Ishikawa (cell line): Measurements from ENCODE around the gene CCDC154.

Experiments used
- CEBPB ChIP-seq: IDR thresholded peaks from 2 replicates; pipeline ENCODE4 v1.6.1; 2012
- CREB1 ChIP-seq: IDR thresholded peaks from 2 replicates; pipeline ENCODE4 v1.6.1; 2012; ENCODE audit warnings: low read depth
- EGR1 ChIP-seq: IDR thresholded peaks from 2 replicates; pipeline ENCODE4 v1.6.1; 2012
- EP300 ChIP-seq: IDR thresholded peaks from 2 replicates; pipeline ENCODE4 v1.6.1; 2012; ENCODE audit warnings: borderline replicate concordance
- FOXM1 ChIP-seq: IDR thresholded peaks from 2 replicates; pipeline ENCODE4 v1.6.1; 2012; ENCODE audit warnings: low read depth, borderline replicate concordance
- MAX ChIP-seq: IDR thresholded peaks from 2 replicates; pipeline ENCODE4 v1.6.1; 2012
- NFIC ChIP-seq: IDR thresholded peaks from 2 replicates; pipeline ENCODE4 v1.6.1; 2012
- RAD21 ChIP-seq: IDR thresholded peaks from 2 replicates; pipeline ENCODE4 v1.6.1; 2012; ENCODE audit warnings: low read depth
- TAF1 ChIP-seq: IDR thresholded peaks from 2 replicates; pipeline ENCODE4 v1.6.1; 2012; ENCODE audit warnings: low read depth, mild to moderate bottlenecking
- TCF12 ChIP-seq: IDR thresholded peaks from 2 replicates; pipeline ENCODE4 v1.6.1; 2012; ENCODE audit warnings: low read depth
- TEAD4 ChIP-seq: IDR thresholded peaks from 2 replicates; pipeline ENCODE4 v1.6.1; 2012
- USF1 ChIP-seq: IDR thresholded peaks from 2 replicates; pipeline ENCODE4 v1.6.1; 2012
- YY1 ChIP-seq: IDR thresholded peaks from 2 replicates; pipeline ENCODE4 v1.6.1; 2012; ENCODE audit warnings: low read depth
- ZBTB7A ChIP-seq: IDR thresholded peaks from 2 replicates; pipeline ENCODE4 v1.6.1; 2012; ENCODE audit warnings: low read depth
- TF ChIP-seq, protein P1 (sequence below): IDR thresholded peaks from 2 replicates; pipeline ENCODE4 v1.6.1; 2012; ENCODE audit warnings: low read depth, mild to moderate bottlenecking

CCDC154 gene

GRCh38 chr16:1453316-1453715 is 9.0 kb upstream of the CCDC154 start:
- TF ChIP-seq TAF1 (no peak), ZBTB7A (no peak), MAX (no peak), CEBPB (no peak), TCF12 (no peak), TEAD4 (no peak), RAD21 (no peak), CREB1 (no peak), EP300 (no peak), USF1 (no peak), EGR1 (no peak), YY1 (no peak), NFIC (no peak), FOXM1 (no peak)
- TF ChIP-seq, protein P1, sequence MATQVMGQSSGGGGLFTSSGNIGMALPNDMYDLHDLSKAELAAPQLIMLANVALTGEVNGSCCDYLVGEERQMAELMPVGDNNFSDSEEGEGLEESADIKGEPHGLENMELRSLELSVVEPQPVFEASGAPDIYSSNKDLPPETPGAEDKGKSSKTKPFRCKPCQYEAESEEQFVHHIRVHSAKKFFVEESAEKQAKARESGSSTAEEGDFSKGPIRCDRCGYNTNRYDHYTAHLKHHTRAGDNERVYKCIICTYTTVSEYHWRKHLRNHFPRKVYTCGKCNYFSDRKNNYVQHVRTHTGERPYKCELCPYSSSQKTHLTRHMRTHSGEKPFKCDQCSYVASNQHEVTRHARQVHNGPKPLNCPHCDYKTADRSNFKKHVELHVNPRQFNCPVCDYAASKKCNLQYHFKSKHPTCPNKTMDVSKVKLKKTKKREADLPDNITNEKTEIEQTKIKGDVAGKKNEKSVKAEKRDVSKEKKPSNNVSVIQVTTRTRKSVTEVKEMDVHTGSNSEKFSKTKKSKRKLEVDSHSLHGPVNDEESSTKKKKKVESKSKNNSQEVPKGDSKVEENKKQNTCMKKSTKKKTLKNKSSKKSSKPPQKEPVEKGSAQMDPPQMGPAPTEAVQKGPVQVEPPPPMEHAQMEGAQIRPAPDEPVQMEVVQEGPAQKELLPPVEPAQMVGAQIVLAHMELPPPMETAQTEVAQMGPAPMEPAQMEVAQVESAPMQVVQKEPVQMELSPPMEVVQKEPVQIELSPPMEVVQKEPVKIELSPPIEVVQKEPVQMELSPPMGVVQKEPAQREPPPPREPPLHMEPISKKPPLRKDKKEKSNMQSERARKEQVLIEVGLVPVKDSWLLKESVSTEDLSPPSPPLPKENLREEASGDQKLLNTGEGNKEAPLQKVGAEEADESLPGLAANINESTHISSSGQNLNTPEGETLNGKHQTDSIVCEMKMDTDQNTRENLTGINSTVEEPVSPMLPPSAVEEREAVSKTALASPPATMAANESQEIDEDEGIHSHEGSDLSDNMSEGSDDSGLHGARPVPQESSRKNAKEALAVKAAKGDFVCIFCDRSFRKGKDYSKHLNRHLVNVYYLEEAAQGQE = no peak

DNA sequence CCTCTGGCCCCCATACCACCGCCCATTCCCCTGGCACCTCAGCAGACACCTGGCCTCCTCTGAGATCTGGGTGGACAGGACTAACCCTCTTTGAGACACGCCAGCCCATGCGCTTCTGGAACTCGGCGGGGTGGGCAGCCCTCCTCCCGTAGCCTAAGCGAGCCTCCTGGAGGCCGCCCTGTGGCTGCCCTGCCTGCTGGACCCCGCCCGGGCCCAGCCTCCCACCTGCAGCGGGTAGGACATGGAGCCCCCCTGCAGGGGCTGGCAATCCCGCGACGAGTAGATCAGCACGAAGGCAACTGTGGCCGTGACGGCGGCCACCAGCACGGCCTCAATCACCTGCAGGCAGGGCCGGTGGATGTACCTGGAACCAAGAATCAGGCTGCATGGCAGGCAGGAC is 8.2 kb upstream of the CCDC154 start:
- no peak for TF ChIP-seq CREB1
- TF ChIP-seq FOXM1 = no peak
- TF ChIP-seq YY1 = no peak
- no peak for TF ChIP-seq CEBPB
- TF ChIP-seq TEAD4 = no peak
- no peak for TF ChIP-seq EGR1
- TF ChIP-seq EP300 = no peak
- no peak for TF ChIP-seq TCF12
- TF ChIP-seq RAD21 = no peak

DNA sequence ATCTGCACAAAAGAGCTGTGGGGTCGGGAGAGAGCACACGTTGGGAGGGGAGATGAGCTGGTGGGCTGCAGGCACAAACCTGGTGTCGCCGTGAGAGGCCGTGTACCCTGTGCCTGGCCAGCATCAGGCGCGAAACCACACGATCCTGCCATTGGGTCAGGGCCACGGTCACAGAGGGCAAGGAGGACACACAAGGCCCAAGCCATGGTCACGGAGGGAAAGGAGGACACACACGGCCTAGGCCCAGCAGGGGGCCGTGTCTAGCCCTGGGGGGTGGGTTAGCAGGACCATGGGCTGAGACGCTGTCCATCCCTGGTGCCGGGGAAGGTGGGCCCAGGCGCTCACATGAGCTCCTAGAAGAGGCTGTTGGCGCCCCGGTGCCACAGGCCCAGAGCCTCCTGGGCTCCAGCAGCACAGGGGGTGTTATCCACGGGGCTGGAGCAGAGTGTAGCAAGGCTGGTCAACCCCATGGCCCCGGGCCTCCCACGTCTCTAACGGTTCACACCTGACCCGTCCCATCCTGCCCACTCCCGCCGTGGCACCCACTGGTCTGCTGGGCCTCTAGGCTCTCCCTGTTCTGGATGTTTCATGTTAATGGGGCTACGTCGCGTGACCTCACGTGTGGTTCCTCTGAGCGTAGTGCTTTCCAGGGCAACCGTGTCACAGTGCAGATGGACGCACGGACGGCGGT is 7.5 kb upstream of the CCDC154 start:
- TF ChIP-seq TEAD4 (no peak), CEBPB (no peak), YY1 (no peak), MAX (no peak), EP300 (no peak), TCF12 (no peak), RAD21 (no peak), FOXM1 (no peak), TAF1 (no peak), CREB1 (no peak), EGR1 (no peak), ZBTB7A (no peak), USF1 (no peak)
- TF ChIP-seq, protein P1 = no peak

DNA sequence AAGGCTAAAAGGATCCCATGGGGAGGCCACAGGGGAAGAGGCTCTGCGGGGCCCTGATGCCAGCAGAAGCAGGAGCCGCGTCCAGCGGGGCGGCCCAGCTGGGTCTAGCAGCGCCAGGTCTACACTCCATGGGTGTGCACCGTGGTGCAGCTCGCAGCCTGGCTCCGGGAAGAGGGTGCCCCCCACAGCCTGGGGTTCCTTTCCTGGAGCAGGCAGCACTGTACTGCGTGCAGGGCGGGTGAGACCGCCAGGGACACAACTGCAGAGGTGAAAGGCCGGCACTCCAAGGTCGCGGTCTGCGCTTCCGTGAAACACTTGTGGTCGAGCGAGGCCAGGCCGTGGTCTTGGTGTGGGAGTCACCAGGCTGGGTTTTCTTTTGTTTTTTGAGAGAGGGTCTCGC is 6.5 kb upstream of the CCDC154 start:
- TF ChIP-seq YY1 (no peak), TCF12 (no peak), RAD21 (no peak), TAF1 (no peak)

GRCh38 chr16:1450218-1450617 is 5.9 kb upstream of the CCDC154 start:
- TF ChIP-seq ZBTB7A (no peak), RAD21 (no peak), EP300 (no peak), USF1 (no peak), EGR1 (no peak), TCF12 (no peak), MAX (no peak), FOXM1 (no peak), TEAD4 (no peak), CEBPB (no peak), CREB1 (no peak), TAF1 (no peak), YY1 (no peak), NFIC (no peak)
- TF ChIP-seq, protein P1 = no peak
